Airway epithelial cell (primary cell): ENCODE data around the gene PCDHB1. TPM values are rescaled to one million over a fixed set of nuclear protein-coding genes. Genes with fewer than 3 reads are reported as not detected.

Experiments used
- total RNA-seq: library from RNA; depleted of rRNA; stranded (reverse); fragments of >200 nt; gene quantifications from 2 replicates; pipeline ENCODE4 v1.2.3, GENCODE V29; 2015

PCDHB1 gene, protein sequence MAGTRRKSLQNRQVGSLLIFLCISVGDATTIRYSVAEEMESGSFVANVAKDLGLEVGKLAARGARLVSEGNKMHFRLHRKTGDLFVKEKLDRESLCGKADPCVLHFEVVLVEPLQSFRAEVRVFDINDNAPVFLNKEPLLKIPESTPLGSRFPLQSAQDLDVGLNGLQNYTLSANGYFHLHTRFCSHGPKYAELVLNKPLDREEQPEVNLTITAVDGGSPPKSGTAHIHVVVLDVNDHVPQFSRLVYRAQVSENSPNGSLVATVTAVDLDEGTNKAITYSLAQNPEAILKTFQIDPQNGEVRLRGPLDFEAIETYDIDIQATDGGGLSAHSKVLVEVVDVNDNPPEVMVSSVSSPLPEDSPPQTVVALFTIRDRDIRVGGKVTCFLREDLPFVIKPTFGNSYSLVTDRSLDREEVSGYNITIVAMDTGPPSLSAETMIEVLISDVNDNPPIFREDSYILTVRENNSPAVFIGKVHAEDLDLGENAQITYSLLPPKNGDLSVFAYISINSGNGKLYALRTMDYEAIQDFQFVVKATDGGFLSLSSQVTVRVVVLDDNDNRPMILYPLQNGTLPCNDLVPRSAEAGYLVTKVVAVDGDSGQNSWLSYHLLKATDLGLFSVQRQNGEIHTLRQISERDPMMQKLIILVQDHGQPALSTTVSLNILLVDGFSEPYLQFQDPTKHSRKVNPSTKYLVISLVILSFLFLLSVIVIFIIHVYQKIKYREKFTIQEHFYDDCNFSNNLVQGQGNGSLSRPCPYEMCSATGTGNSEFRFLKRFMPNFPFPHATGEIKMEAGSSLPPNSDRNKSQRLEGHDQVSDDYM
- total RNA-seq, result not detected in 2 replicates

GRCh38 chr5:141050622-141051520 lies at the start of gene PCDHB1:
Gene PCDHB1 (plus strand): TSS chr5:141051374. CDS start chr5:141051471, 97 bp downstream.

GRCh38 chr5:141094481-141095262 lies 43.5 kb downstream of the PCDHB1 start, which contains the start of gene PCDHB2:
Gene PCDHB2 (plus strand): TSS chr5:141094615. CDS start chr5:141094791, 176 bp downstream.

DNA sequence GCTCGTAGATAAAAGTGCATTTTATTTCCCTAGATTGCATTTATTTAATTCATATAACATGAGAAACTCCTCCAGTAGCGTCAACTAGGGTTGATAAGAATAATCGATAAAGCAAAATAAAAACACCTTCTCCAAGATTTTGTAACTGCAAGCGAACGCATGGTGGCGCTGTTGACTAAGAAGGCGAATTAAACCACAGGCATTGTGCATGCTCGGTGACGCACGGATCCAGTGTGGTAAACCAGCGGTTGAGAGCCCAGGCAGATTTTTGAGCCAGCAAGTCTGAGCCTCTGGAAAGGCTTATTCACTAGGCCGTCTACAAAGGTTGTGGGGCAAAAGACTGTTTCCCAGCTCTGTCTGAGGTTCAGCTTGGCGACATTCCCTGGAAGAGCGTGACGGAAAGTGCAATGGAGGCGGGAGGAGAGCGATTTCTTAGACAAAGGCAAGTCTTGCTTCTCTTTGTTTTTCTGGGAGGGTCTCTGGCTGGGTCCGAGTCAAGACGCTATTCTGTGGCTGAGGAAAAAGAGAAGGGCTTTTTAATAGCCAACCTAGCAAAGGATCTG lies 49.1 kb downstream of the PCDHB1 start, which contains the start of gene PCDHB3:
TSS of gene PCDHB3 (plus strand) at position 231 of the 563 bp plus-strand sequence. CDS start at position 408, 177 bp downstream.

Other genes starting within 250 kb of the PCDHB1 start
- 0.23 and 0.42 TPM in 2 replicates for gene PCDHA4, start 244.3 kb upstream of the PCDHB1 start, total RNA-seq
- gene PCDHA5, start 229.8 kb upstream of the PCDHB1 start, total RNA-seq, result not detected in 2 replicates
- not detected in 2 replicates for gene PCDHA6, start 223.4 kb upstream of the PCDHB1 start, total RNA-seq
- gene PCDHA7, start 217.1 kb upstream of the PCDHB1 start, total RNA-seq, result not detected in 2 replicates
- gene PCDHA8, start 210.2 kb upstream of the PCDHB1 start, total RNA-seq, result not detected in 2 replicates
- not detected in 2 replicates for gene PCDHA9, start 203.0 kb upstream of the PCDHB1 start, total RNA-seq
- not detected in 2 replicates for gene PCDHA10, start 195.5 kb upstream of the PCDHB1 start, total RNA-seq
- gene PCDHA11, start 182.4 kb upstream of the PCDHB1 start, total RNA-seq, result not detected in 2 replicates
- gene PCDHA12, start 176.1 kb upstream of the PCDHB1 start, total RNA-seq, result not detected in 2 replicates
- not detected in 2 replicates for gene PCDHA13, start 169.2 kb upstream of the PCDHB1 start, total RNA-seq
- 0.07 TPM in 1 of 2 replicates, not detected in the other for gene PCDHAC1, start 125.1 kb upstream of the PCDHB1 start, total RNA-seq
- 0.42 and 1.1 TPM in 2 replicates for gene PCDHAC2, start 84.9 kb upstream of the PCDHB1 start, total RNA-seq
- 0.14 TPM in 1 of 2 replicates, not detected in the other for gene PCDHB2, start 43.2 kb downstream of the PCDHB1 start, total RNA-seq
- gene PCDHB3, start 49.1 kb downstream of the PCDHB1 start, total RNA-seq, result 0.05 TPM in 1 of 2 replicates, not detected in the other
- not detected in 2 replicates for gene PCDHB4, start 70.4 kb downstream of the PCDHB1 start, total RNA-seq
- gene PCDHB5, start 83.8 kb downstream of the PCDHB1 start, total RNA-seq, result 0.63 TPM in 1 of 2 replicates, not detected in the other
- gene PCDHB6, start 98.7 kb downstream of the PCDHB1 start, total RNA-seq, result 0.14 TPM in 1 of 2 replicates, not detected in the other
- not detected in 2 replicates for gene PCDHB7, start 121.3 kb downstream of the PCDHB1 start, total RNA-seq
- gene PCDHB8, start 126.4 kb downstream of the PCDHB1 start, total RNA-seq, result 0.07 TPM in 1 of 2 replicates, not detected in the other
- gene PCDHB16, start 131.0 kb downstream of the PCDHB1 start, total RNA-seq, result 0.07 and 0.14 TPM in 2 replicates
- 0.07 TPM in 1 of 2 replicates, not detected in the other for gene PCDHB9, start 135.8 kb downstream of the PCDHB1 start, total RNA-seq
- 0.05 and 0.21 TPM in 2 replicates for gene PCDHB10, start 141.0 kb downstream of the PCDHB1 start, total RNA-seq
- gene PCDHB11, start 148.3 kb downstream of the PCDHB1 start, total RNA-seq, result 0.09 TPM in 1 of 2 replicates, not detected in the other
- 0.05 and 0.07 TPM in 2 replicates for gene PCDHB12, start 157.3 kb downstream of the PCDHB1 start, total RNA-seq
- gene PCDHB13, start 162.5 kb downstream of the PCDHB1 start, total RNA-seq, result 0.09 and 0.14 TPM in 2 replicates
- gene PCDHB14, start 172.0 kb downstream of the PCDHB1 start, total RNA-seq, result 0.21 and 0.65 TPM in 2 replicates
- 0.07 and 0.28 TPM in 2 replicates for gene PCDHB15, start 194.0 kb downstream of the PCDHB1 start, total RNA-seq